GM19025 (cell line): ENCODE data around the gene ZRANB3.
"Not testable (repeated sequence)": the region's sequence is repeated elsewhere in the genome, so short reads cannot be mapped to it uniquely, and the experiment has no call there.

Experiments
- ATAC-seq: cut with Tn5 transposase; IDR thresholded peaks from one replicate; pipeline ENCODE4 v1.9.1; 2021; ENCODE audit warnings: mild to moderate bottlenecking, low read depth, moderate library complexity; ENCODE audit not compliant: unreplicated experiment

ZRANB3 gene

GRCh38 chr2:135494503-135494902, 36.5 kb downstream of the ZRANB3 start:
- no peak for ATAC-seq

- ATAC-seq: no peak
Observed at GRCh38 chr2:135490376-135490775, 40.6 kb downstream of the ZRANB3 start.

GRCh38 chr2:135485441-135485840, 45.6 kb downstream of the ZRANB3 start:
- no peak for ATAC-seq

DNA sequence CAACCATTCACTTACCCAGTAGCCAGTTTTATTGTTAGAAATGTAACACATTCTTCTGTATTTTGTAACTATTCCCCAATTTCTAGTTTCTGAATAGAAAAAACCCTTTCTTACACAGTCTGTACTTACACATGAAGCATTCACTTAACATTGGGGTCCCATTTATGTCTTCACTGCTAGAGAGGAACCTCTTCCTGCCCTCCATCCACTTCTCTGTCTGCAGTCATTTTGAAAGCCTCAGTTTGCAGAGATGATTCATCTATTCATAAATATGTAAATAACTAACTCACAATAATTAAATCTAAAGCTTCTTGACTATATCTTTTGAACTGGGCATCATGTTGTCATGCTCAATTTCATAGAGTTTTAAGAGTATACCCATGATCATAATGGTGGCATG, 55.9 kb downstream of the ZRANB3 start:
- ATAC-seq: no peak

- no peak for ATAC-seq
Observed at GRCh38 chr2:135473567-135473966, 57.5 kb downstream of the ZRANB3 start.

- no peak for ATAC-seq
Observed at GRCh38 chr2:135471106-135471505, 59.9 kb downstream of the ZRANB3 start.

DNA sequence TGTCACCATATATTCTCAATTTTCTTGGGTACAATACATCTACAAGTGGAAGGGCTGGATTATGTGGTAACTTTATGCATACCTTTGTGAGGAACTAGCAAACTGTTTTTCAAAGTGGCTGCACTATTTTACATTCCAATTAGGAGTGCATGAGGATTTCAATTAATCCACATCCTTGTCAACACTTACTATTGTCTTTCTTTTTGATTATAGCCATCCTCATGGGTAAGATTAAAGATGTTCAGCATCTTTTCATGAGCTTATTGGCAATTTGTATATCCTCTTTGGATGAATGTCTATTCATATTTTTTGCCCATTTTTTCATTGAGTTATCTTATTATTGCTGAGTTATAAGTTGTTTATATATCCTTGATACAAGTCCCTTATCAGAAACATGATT, 73.7 kb downstream of the ZRANB3 start:
- no peak for ATAC-seq

DNA sequence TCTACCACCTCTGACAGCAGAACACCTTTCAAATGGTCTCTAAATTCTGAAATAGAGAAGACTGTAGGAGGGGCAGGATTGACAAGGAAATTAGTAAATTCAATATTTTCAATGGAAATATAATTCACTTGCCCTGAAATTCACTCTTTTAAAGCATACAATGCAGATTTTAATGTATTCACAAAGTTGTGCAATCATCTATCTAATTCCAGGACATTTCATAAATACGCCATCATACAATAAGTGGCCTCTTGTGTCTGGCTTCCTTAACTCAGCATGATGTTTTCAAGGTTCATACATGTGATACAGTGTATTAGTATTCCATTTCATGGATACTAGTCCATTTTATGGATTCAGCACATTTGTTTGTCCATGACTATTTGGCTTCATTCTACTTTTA, 74.2 kb downstream of the ZRANB3 start:
- ATAC-seq: no peak

DNA sequence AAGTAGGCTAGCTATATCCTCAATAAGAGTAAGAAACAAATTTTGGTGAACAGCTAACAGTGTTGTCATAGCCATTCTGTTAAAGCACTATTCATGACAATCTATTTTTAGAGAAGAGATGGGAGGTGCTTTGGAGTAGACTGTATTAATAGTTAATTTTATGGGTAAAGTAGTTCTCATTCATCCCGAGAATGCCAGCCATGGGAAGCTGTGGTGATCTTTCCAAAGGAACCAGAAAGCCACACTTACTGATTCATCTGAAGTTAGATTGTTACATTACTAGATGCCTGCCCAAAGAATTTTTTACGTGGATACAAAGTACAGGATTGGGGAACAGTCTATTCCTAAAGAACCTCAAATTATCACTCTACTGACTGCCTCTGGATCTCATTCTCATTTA, 74.6 kb downstream of the ZRANB3 start:
- no peak for ATAC-seq

DNA sequence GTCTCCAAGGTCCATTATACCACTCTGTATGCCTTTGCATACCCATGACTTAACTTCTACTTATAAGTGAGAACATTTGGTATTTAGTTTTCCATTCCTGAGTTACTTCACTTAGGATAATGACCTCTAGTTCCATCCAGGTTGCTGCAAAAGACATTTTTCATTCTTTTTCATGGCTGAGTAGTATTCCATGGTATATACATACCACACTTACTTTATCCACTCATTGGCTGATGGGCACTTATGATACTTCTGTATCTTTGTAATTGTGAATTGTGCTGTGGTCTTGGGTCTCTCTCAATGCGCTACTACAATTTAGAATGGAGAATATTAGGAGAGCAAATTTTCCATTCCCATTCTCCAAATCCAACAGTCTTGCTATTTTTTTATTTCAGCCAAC, 76.4 kb downstream of the ZRANB3 start:
- no peak for ATAC-seq

DNA sequence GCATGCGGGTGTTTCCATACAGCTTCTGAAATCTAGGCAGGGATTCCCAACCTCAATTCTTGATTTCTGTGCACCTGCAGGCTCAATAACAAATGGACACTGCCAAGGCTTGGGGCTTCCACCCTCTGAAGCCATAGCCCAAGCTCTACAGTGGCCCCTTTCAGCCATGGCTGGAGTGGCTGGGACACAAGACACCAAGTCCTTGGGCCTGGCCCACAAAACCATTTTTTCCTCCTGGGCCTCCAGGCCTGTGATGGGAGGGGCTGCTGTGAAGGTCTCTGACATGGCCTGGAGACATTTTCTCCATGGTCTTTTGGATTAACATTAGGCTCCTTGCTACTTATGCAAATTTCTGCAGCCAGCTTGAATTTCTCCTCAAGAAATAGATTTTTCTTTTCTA, 78.0 kb downstream of the ZRANB3 start:
- ATAC-seq: not testable (repeated sequence)

GRCh38 chr2:135451966-135452365, 79.1 kb downstream of the ZRANB3 start:
- ATAC-seq: no peak

DNA sequence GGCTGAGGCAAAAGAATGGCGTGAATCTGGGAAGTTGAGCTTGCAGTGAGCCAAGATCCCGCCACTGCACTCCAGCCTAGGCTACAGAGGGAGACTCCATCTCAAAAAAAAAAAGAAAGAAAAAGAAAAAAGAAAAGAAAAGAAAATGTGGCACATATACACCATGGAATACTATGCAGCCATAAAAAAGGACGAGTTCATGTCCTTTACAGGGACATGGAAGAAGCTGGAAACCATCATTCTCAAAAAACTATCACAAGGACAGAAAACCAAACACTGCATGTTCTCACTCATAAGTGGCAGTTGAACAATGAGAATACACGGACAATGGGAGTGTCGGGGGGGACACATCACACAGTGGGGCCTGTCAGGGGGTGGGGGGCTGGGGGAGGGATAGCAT, 88.0 kb downstream of the ZRANB3 start:
- ATAC-seq: not testable (repeated sequence)

GRCh38 chr2:135435155-135435554, 95.9 kb downstream of the ZRANB3 start:
- ATAC-seq: not testable (repeated sequence)

GRCh38 chr2:135424849-135425248, 106.2 kb downstream of the ZRANB3 start:
- no peak for ATAC-seq

DNA sequence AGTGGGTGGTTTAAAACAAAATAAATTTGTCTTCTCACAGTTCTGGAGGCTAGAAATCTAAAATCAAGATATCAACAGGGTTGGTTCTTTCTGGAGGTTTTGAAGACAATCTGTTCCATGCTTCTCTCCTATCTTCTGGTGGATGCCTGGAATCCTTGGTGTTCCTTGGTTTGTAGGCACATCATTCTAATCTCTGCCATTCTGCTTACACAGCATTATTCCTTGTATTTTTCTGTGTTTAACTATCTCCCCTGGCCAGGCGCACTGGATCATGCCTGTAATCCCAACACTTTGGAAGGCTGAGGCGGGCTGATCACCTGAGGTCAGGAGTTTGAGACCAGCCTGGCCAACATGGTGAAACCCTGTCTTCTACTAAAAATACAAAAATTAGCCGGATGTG, 108.1 kb downstream of the ZRANB3 start:
- no peak for ATAC-seq

DNA sequence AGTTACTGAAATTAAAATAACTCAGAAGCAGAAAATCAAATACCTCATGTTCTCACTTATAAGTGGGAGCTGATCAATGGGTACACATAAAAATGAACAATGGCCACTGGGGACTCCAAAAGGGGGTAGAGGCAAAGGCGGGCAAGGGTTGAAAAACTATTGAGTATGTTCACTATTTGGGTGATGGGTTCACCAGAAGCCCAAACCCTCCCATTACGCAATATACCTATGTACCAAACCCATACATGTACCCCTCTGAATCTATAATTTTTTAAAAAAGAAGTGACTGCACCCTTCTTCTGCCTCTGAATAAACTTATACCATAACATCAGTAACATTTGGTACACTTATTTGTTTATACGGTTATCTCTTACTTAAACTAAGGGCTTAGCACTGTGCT, 119.4 kb downstream of the ZRANB3 start:
- no peak for ATAC-seq

GRCh38 chr2:135409436-135409835, 121.6 kb downstream of the ZRANB3 start:
- no peak for ATAC-seq

DNA sequence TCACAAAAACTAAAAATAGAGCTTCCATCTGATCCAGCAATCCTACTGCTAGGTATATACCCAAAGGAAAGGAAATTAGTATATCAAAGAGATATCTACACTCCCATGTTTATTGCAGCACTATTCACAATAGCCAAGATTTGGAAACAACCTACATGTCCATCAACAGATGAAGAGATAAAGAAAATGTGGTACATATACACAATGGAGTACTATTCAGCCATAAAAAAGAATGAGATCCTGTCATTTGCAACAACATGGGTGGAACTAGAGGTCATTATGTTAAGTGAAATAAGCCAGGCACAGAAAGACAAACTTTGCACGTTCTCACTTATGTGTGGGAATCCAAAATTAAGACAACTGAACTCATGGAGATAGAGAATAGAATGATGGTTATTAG, 134.8 kb downstream of the ZRANB3 start:
- ATAC-seq: not testable (repeated sequence)

DNA sequence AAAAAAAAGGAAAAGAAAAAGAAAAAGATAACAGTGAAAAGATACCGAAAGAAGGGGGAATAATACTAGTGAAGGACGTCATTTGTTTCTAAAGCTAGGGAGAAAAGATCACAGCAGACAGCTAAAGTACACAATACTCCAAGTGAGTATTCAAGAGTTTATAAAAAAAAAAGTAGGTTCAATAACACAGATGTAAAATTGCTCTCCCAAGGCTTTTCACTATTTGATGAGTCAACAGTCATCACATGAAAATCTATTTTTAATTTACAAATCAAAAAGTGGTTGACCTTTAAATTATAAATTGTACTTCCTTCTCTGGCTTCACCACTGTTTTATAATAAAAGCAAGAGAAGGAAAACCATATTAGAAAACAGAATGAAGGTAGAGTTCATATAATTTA, 144.0 kb downstream of the ZRANB3 start:
- ATAC-seq: no peak

- ATAC-seq: no peak
Observed at GRCh38 chr2:135378591-135378990, 152.4 kb downstream of the ZRANB3 start.

GRCh38 chr2:135373702-135374101, 157.3 kb downstream of the ZRANB3 start:
- ATAC-seq: no peak

- ATAC-seq: no peak
Observed at GRCh38 chr2:135349941-135350340, 181.1 kb downstream of the ZRANB3 start.
